Mesenchymal stem cell (in vitro differentiated cells and primary cell): ENCODE measurements around the gene MGMT.

ENCODE experiments used
- DNase-seq: peaks from one replicate; pipeline ENCODE4 v3.0.0-alpha.2; 2013
- H2AFZ ChIP-seq: one replicate; pipeline ENCODE4 v1.6.1; 2013; ENCODE audit warnings: low read depth, mild to moderate bottlenecking, control low read depth, inconsistent platforms, low read length, moderate library complexity
- H2AK5ac ChIP-seq: 2 replicates; pipeline ENCODE4 v1.6.1; 2013; ENCODE audit warnings: low read length, moderate library complexity, mild to moderate bottlenecking, inconsistent platforms; ENCODE audit not compliant: severe bottlenecking
- H2BK120ac ChIP-seq: one replicate; pipeline ENCODE4 v1.6.1; 2013; ENCODE audit warnings: low read depth, mild to moderate bottlenecking, inconsistent platforms, low read length, moderate library complexity
- H2BK12ac ChIP-seq, 2 experiments: one replicate each; pipeline ENCODE4 v1.6.1; 2013; ENCODE audit warnings: inconsistent platforms in 2 of 2, low read length in 2 of 2, mild to moderate bottlenecking in 2 of 2, moderate library complexity in 2 of 2, control low read depth in 1 of 2
- H2BK15ac ChIP-seq: one replicate; pipeline ENCODE4 v1.6.1; 2013; ENCODE audit warnings: mild to moderate bottlenecking, low read depth, inconsistent platforms; ENCODE audit not compliant: poor library complexity, severe bottlenecking
- H2BK5ac ChIP-seq: 2 replicates; pipeline ENCODE4 v1.6.1; 2013; ENCODE audit warnings: low read depth, mild to moderate bottlenecking, low read length, control low read depth, inconsistent platforms; ENCODE audit not compliant: poor library complexity, severe bottlenecking
- H3K14ac ChIP-seq, 2 experiments: one replicate each; pipeline ENCODE4 v1.6.1; 2013; ENCODE audit warnings: inconsistent platforms in 2 of 2, low read length in 2 of 2, control low read depth in 1 of 2, mild to moderate bottlenecking in 1 of 2, moderate library complexity in 1 of 2
- H3K18ac ChIP-seq, 2 experiments: one replicate each; pipeline ENCODE4 v1.6.1; 2013; ENCODE audit warnings: inconsistent platforms in 2 of 2, low read length in 2 of 2, control low read depth in 1 of 2, low read depth in 1 of 2, mild to moderate bottlenecking in 1 of 2
- H3K23ac ChIP-seq, 2 experiments: one replicate each; pipeline ENCODE4 v1.6.1; 2013; ENCODE audit warnings: inconsistent platforms in 2 of 2, low read length in 2 of 2, mild to moderate bottlenecking in 2 of 2, moderate library complexity in 2 of 2, control low read depth in 1 of 2
- H3K27ac ChIP-seq: 2 replicates; pipeline ENCODE4 v1.5.1; 2013; ENCODE audit warnings: mild to moderate bottlenecking, moderate library complexity, low read length, control low read depth, inconsistent platforms; ENCODE audit not compliant: poor library complexity, severe bottlenecking
- H3K27me3 ChIP-seq, 2 experiments: 2 replicates each; pipeline versions ENCODE4 v1.6.1 to v1.7.0; 2013; ENCODE audit warnings: low read length in 2 of 2, mild to moderate bottlenecking in 2 of 2, moderate library complexity in 2 of 2, control low read depth in 1 of 2, inconsistent platforms in 1 of 2; ENCODE audit not compliant: control insufficient read depth in 1 of 2, insufficient read depth in 1 of 2
- H3K36me3 ChIP-seq, 2 experiments: 2 replicates each; pipeline versions ENCODE4 v1.6.1 to v1.7.0; 2013; ENCODE audit warnings: low read length in 2 of 2, control low read depth in 1 of 2, inconsistent platforms in 1 of 2, low read depth in 1 of 2, mild to moderate bottlenecking in 1 of 2; ENCODE audit not compliant: insufficient read depth in 2 of 2, control insufficient read depth in 1 of 2
- H3K4ac ChIP-seq, 2 experiments: one replicate each; pipeline ENCODE4 v1.6.1; 2013; ENCODE audit warnings: inconsistent platforms in 2 of 2, low read length in 2 of 2, mild to moderate bottlenecking in 2 of 2, moderate library complexity in 2 of 2, control low read depth in 1 of 2, low read depth in 1 of 2
- H3K4me1 ChIP-seq: 2 replicates; pipeline ENCODE4 v1.6.1; 2013; ENCODE audit warnings: low read depth, low read length, control low read depth; ENCODE audit not compliant: control insufficient read depth, insufficient read depth
- H3K4me2 ChIP-seq: 2 replicates; pipeline ENCODE4 v1.6.1; 2013; ENCODE audit warnings: low read length, mild to moderate bottlenecking, inconsistent platforms; ENCODE audit not compliant: poor library complexity, severe bottlenecking
- H3K4me3 ChIP-seq, 2 experiments: 2 replicates each; pipeline versions ENCODE4 v1.5.1 to v1.7.0; 2013; ENCODE audit warnings: low read length in 2 of 2, mild to moderate bottlenecking in 2 of 2, control low read depth in 1 of 2, low read depth in 1 of 2; ENCODE audit not compliant: insufficient read depth in 1 of 2
- H3K79me1 ChIP-seq: replicated peaks from 2 replicates; pipeline ENCODE4 v1.6.1; 2013; ENCODE audit warnings: mild to moderate bottlenecking, control low read depth, low read length, inconsistent platforms; ENCODE audit not compliant: poor library complexity, severe bottlenecking
- H3K9ac ChIP-seq: 2 replicates; pipeline ENCODE4 v1.7.0; 2013; ENCODE audit warnings: mild to moderate bottlenecking, low read length, moderate library complexity
- H3K9me3 ChIP-seq: 2 replicates; pipeline ENCODE4 v1.7.0; 2013; ENCODE audit warnings: mild to moderate bottlenecking, low read length; ENCODE audit not compliant: control insufficient read depth
- H4K8ac ChIP-seq: one replicate; pipeline ENCODE4 v1.6.1; 2013; ENCODE audit warnings: inconsistent platforms, mild to moderate bottlenecking, low read length, moderate library complexity
- H4K91ac ChIP-seq: one replicate; pipeline ENCODE4 v1.6.1; 2013; ENCODE audit warnings: mild to moderate bottlenecking, low read length, inconsistent platforms
- WGBS: methylation state at CpG from one replicate; pipeline ENCODE4 v1.1.7; 2013; ENCODE audit warnings: mixed read lengths; 5-methylcytosine and 5-hydroxymethylcytosine counted together

The MGMT gene

DNA sequence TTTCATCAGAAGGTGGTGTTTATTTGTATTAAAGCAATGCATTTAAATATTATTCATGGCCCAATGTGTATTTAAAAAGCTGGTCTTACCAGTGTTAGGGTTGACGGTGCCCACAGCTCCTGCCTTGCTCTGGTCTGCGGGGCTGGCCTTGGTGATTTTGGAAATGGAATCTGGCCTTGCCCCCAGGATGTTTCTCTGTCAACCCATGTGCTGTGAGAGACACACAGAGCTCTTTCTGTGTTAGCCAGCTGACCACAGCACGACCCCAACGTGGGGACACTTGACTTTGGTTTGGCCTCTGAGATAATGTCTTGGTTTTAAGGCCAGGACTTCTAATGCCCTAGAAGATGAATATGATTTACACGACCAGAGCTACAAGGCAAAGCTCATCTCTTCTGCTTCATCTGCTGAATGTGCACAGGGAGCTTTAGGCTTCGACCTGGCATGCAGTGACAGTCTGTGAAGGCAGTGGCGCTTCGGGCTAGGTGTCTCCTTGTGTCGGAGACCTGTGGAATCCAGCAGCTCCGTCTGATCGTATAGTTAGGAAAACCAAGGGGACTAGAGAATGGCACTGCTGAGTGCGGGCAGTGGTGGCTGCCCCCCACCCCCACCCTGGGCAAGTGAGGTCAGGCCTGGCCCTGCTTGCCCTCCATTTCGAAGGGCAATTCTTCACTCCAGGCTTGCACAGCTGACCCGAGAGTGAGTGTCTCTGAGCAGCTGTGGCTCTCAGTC is 250.9 kb downstream of the MGMT start:
- peaks cover 4% of the 10 kb centered on the region for H3K4me1 ChIP-seq
- peaks cover 8% of the 10 kb centered on the region for H3K9me3 ChIP-seq
- H3K36me3 ChIP-seq = peaks cover 0 to 10% of the 10 kb centered on the region in 2 experiments
- no peak overlapping the region for H4K8ac ChIP-seq
- no peak overlapping the region for H2BK5ac ChIP-seq
- H3K27me3 ChIP-seq = no peaks in the 10 kb centered on the region
- no peaks in the 10 kb centered on the region for H3K79me1 ChIP-seq
- H2AK5ac ChIP-seq = no peak overlapping the region
- no peak for DNase-seq
- H3K27ac ChIP-seq = no peak overlapping the region
- no peak overlapping the region for H3K4me3 ChIP-seq
- H2BK12ac ChIP-seq = no peak overlapping the region
- no peak overlapping the region for H2BK15ac ChIP-seq
- H2BK120ac ChIP-seq = no peak overlapping the region
- 87% methylated on average over 14 of the region's 14 CpGs for WGBS
- no peak overlapping the region for H3K18ac ChIP-seq
- no peak overlapping the region for H3K14ac ChIP-seq
- H3K4ac ChIP-seq = no peak overlapping the region
- H3K23ac ChIP-seq = no peak overlapping the region
- no peak overlapping the region for H3K4me2 ChIP-seq
- no peak overlapping the region for H4K91ac ChIP-seq
- no peak overlapping the region for H2AFZ ChIP-seq
- H3K9ac ChIP-seq = no peak overlapping the region

DNA sequence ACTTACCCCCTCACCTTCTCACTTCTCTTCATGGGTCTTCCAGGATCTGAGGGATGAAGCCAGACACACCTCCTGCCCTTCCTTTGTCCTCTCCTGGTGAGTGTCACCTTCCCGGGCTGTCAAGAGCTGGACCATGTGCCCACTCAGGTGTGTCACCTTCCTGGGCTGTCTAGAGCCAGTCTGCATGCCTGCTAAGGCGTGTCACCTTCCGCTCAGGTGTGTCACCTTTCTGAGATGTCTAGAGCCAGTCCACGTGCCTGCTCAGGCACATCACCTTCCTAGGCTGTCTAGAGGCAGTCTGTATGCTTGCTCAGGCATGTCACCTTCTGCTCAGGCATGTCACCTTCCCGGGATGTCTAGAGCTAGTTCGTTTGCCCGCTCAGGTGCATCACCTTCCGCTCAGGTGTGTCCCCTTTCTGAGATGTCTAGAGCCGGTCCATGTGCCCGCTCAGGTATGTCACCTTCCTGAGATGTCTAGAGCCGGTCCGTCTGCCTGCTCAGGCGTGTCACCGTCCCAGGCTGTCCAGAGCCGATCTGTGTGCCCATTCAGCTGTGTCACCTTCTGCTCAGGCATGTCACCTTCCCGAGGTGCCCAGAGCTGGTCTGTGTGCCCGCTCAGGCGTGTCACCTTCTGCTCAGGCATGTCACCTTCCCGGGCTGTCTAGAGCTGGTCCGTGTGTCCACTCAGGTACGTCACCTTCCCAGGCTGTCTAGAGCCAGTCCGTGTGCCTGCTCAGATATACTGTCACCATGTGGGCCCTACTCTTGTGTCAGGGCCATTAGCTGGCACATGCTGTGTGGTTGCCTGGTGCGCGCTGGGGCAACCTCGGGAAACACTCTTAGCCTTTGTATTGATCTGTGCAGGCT is 251.7 kb downstream of the MGMT start:
- no peak overlapping the region for H4K91ac ChIP-seq
- no peak overlapping the region for H3K23ac ChIP-seq
- H3K14ac ChIP-seq = no peak overlapping the region
- no peak overlapping the region for H2BK5ac ChIP-seq
- no peak overlapping the region for H3K27ac ChIP-seq
- H2BK15ac ChIP-seq = no peak overlapping the region
- H4K8ac ChIP-seq = no peak overlapping the region
- H3K27me3 ChIP-seq = no peaks in the 10 kb centered on the region
- H2AK5ac ChIP-seq = no peak overlapping the region
- no peak overlapping the region for H3K4ac ChIP-seq
- whole genome bisulfite sequencing = 92% methylated on average over 25 of the region's 25 CpGs
- H2BK12ac ChIP-seq = no peak overlapping the region
- H3K79me1 ChIP-seq = no peaks in the 10 kb centered on the region
- H2AFZ ChIP-seq = no peak overlapping the region
- peaks cover 3% of the 10 kb centered on the region for H3K4me1 ChIP-seq
- H3K4me2 ChIP-seq = no peak overlapping the region
- H2BK120ac ChIP-seq = no peak overlapping the region
- H3K18ac ChIP-seq = no peak overlapping the region
- no peak overlapping the region for H3K4me3 ChIP-seq
- peaks cover 0 to 9% of the 10 kb centered on the region in 2 experiments for H3K36me3 ChIP-seq
- H3K9ac ChIP-seq = no peak overlapping the region
- H3K9me3 ChIP-seq = peaks cover 8% of the 10 kb centered on the region
- no peak for DNase-seq

GRCh38 chr10:129719415-129719739 is 252.3 kb downstream of the MGMT start:
- no peak overlapping the region for H3K27ac ChIP-seq
- no peak overlapping the region for H2AK5ac ChIP-seq
- peaks cover 0 to 7% of the 10 kb centered on the region in 2 experiments for H3K36me3 ChIP-seq
- no peak overlapping the region for H2BK120ac ChIP-seq
- H3K4ac ChIP-seq = no peak overlapping the region
- no peak overlapping the region for H3K23ac ChIP-seq
- H3K27me3 ChIP-seq = no peaks in the 10 kb centered on the region
- WGBS = 98% methylated on average over 8 of the region's 9 CpGs
- no peaks in the 10 kb centered on the region for H3K79me1 ChIP-seq
- no peaks in the 10 kb centered on the region for H3K4me1 ChIP-seq
- H2BK15ac ChIP-seq = no peak overlapping the region
- H2AFZ ChIP-seq = no peak overlapping the region
- no peak overlapping the region for H3K9ac ChIP-seq
- H3K18ac ChIP-seq = no peak overlapping the region
- no peak overlapping the region for H3K4me2 ChIP-seq
- H3K14ac ChIP-seq = no peak overlapping the region
- H3K9me3 ChIP-seq = peaks cover 8% of the 10 kb centered on the region
- H3K4me3 ChIP-seq = no peak overlapping the region
- no peak overlapping the region for H2BK12ac ChIP-seq
- no peak overlapping the region for H4K91ac ChIP-seq
- DNase-seq = no peak
- H2BK5ac ChIP-seq = no peak overlapping the region
- no peak overlapping the region for H4K8ac ChIP-seq

DNA sequence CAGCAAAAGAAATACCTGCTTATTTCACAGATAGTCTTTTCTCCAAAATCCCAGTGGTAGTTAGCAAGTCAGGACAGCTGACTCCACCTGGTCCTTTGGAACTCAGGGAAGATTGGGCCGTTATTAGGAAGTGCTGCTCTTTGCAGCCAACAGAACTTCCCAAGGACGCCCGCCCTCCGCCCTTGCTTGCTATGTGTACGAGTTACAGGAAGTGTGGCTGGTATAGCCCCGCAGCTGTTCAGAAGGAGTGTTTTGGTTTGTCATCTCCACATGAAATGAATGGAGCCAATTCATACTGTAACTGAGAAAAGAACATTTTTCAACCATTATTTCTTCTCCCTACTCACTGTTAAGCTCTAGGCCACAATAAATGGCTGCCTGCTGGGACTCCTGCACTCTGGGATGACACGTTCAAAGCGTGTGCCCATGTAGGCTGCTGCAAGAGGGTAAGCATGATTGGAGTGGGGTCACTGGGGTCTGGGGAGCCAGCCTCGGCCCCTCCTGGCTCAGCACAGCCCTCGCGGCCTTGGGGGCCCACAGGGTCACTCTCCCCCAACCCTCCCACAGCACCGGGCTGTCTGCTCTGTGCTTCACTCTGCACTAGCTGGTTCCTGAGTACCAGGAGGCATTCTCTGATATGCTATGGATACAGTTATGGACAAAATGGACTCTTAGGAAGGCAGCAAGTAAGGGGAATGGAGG is 253.0 kb downstream of the MGMT start:
- Histone ChIP-seq H3K18ac (no peak overlapping the region), H2BK15ac (no peak overlapping the region), H3K4me3 (no peak overlapping the region), H3K4me1 (no peaks in the 10 kb centered on the region), H4K8ac (no peak overlapping the region), H3K79me1 (no peaks in the 10 kb centered on the region), H3K27ac (no peak overlapping the region), H3K36me3 (peaks cover 0 to 7% of the 10 kb centered on the region in 2 experiments), H3K4me2 (no peak overlapping the region), H2BK12ac (no peak overlapping the region), H2AK5ac (no peak overlapping the region), H2BK120ac (no peak overlapping the region), H2AFZ (no peak overlapping the region), H3K27me3 (no peaks in the 10 kb centered on the region), H3K9me3 (peaks cover 8% of the 10 kb centered on the region), H3K4ac (no peak overlapping the region), H2BK5ac (no peak overlapping the region), H3K23ac (no peak overlapping the region), H4K91ac (no peak overlapping the region), H3K9ac (no peak overlapping the region), H3K14ac (no peak overlapping the region)
- 94% methylated on average over 10 of the region's 12 CpGs for WGBS
- no peak for DNase-seq
